Type B pancreatic cell (in vitro differentiated cells): ENCODE data around the gene TXNIP. TPM values are rescaled to one million over a fixed set of nuclear protein-coding genes. Genes with fewer than 3 reads are reported as not detected.

ENCODE experiments used
- DNase-seq: peaks from one replicate; pipeline ENCODE4 v3.0.0; 2021; ENCODE audit warnings: mixed read lengths; ENCODE audit not compliant: unreplicated experiment; ENCODE audit errors: extremely low spot score
- H3K27ac Mint-ChIP-seq: 2 replicates; pipeline ENCODE4 v1.8.0; 2021; ENCODE audit warnings: mild to moderate bottlenecking, mixed read lengths
- H3K27me3 Mint-ChIP-seq: 2 replicates; pipeline ENCODE4 v1.8.0; 2021; ENCODE audit warnings: mixed read lengths
- H3K36me3 Mint-ChIP-seq: 2 replicates; pipeline ENCODE4 v1.8.0; 2021; ENCODE audit warnings: mixed read lengths
- H3K4me1 Mint-ChIP-seq: one replicate; pipeline ENCODE4 v1.8.0; 2021; ENCODE audit warnings: mixed read lengths; ENCODE audit not compliant: unreplicated experiment
- H3K4me3 Mint-ChIP-seq: 2 replicates; pipeline ENCODE4 v1.8.0; 2021; ENCODE audit warnings: mild to moderate bottlenecking, mixed read lengths
- H3K9me3 Mint-ChIP-seq: 2 replicates; pipeline ENCODE4 v1.8.0; 2021; ENCODE audit warnings: mixed read lengths
- total RNA-seq: library from RNA; stranded (reverse); gene quantifications from 2 replicates; pipeline ENCODE4 v1.2.1, GENCODE V29; 2021; ENCODE audit warnings: low replicate concordance
- TF ChIP-seq, protein P1 (sequence below): fragments of 200-600 bp; sonication (generic); conservative IDR thresholded peaks from 2 replicates; pipeline ENCODE4 v1.5.0; 2021; ENCODE audit warnings: antibody characterized with exemption, mild to moderate bottlenecking

TXNIP gene
- total RNA-seq, 1 donor from 2014 or later = 96.7 TPM

DNA sequence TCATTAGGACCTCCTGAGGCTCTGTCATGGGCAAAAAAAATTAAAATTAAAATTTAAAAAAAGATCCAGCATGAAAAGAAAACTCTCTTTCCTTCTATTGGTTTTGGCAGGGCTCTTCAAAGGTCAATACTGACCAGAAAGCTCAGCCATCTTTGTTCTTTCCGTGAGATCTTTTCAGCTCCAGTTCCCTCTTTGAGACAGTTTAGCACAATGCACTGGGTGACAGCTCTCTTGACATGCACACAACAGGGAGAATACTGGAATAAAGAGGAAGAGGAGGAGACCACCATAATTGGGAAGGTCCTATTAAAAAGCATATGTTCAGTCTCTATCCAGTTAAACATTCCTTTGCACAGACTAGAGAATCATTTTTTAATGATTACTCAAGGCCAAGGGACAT is 44.9 kb downstream of the TXNIP start:
- Mint-ChIP-seq H3K27ac (no peak overlapping the region), H3K27me3 (peaks cover 28% of the 10 kb centered on the region), H3K9me3 (no peaks in the 10 kb centered on the region), H3K4me3 (no peak overlapping the region), H3K4me1 (peaks cover 18% of the 10 kb centered on the region), H3K36me3 (no peaks in the 10 kb centered on the region)
- TF ChIP-seq, protein P1, sequence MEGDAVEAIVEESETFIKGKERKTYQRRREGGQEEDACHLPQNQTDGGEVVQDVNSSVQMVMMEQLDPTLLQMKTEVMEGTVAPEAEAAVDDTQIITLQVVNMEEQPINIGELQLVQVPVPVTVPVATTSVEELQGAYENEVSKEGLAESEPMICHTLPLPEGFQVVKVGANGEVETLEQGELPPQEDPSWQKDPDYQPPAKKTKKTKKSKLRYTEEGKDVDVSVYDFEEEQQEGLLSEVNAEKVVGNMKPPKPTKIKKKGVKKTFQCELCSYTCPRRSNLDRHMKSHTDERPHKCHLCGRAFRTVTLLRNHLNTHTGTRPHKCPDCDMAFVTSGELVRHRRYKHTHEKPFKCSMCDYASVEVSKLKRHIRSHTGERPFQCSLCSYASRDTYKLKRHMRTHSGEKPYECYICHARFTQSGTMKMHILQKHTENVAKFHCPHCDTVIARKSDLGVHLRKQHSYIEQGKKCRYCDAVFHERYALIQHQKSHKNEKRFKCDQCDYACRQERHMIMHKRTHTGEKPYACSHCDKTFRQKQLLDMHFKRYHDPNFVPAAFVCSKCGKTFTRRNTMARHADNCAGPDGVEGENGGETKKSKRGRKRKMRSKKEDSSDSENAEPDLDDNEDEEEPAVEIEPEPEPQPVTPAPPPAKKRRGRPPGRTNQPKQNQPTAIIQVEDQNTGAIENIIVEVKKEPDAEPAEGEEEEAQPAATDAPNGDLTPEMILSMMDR = no peak
- no peak for DNase-seq

DNA sequence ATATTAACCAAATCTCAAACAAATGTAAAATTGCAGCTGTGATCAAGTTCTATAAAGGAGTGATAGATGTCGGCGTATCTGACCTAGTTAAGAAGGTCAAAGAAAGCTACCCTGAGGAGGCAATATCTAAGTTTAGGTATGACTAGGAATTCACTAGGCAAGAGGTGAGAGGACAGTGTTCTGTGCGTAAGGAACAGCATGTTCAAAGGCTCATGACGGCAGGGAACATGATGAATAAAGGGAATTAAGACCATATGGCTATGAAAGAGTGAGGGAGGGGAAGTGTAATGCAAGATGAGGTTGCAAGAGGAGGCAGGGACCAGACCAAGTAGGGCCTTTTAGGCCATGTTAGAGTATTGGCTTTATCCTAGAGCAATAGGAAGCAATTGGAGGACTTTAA is 47.2 kb downstream of the TXNIP start:
- Mint-ChIP-seq H3K27me3 (peaks cover 7% of the 10 kb centered on the region), H3K4me1 (peaks cover 6% of the 10 kb centered on the region), H3K27ac (no peak overlapping the region), H3K4me3 (no peak overlapping the region), H3K9me3 (no peaks in the 10 kb centered on the region), H3K36me3 (no peaks in the 10 kb centered on the region)
- TF ChIP-seq, protein P1 = no peak
- DNase-seq = no peak

DNA sequence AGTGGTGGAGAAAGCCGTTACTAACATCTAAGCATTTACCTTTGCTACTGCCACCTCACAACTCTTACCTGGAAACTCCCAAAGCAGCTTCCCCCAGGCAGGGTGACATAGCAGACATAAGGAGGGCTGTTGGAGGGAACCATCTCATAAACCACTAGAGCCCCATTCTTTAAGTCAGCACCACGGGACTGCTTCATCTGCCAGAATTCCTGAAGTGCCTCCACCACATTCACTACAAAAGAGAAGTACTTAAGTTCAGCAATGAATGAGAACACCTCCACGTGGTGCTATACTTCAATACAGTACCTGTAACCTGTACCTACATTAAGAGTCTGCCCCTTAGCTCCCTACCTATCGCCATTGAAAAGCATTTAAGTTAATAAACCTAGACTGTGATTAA is 48.8 kb downstream of the TXNIP start:
- Mint-ChIP-seq H3K27me3 (no peaks in the 10 kb centered on the region), H3K9me3 (no peaks in the 10 kb centered on the region), H3K4me3 (no peak overlapping the region), H3K4me1 (peaks cover 4% of the 10 kb centered on the region), H3K27ac (no peak overlapping the region), H3K36me3 (no peaks in the 10 kb centered on the region)
- TF ChIP-seq, protein P1 = no peak
- no peak for DNase-seq

DNA sequence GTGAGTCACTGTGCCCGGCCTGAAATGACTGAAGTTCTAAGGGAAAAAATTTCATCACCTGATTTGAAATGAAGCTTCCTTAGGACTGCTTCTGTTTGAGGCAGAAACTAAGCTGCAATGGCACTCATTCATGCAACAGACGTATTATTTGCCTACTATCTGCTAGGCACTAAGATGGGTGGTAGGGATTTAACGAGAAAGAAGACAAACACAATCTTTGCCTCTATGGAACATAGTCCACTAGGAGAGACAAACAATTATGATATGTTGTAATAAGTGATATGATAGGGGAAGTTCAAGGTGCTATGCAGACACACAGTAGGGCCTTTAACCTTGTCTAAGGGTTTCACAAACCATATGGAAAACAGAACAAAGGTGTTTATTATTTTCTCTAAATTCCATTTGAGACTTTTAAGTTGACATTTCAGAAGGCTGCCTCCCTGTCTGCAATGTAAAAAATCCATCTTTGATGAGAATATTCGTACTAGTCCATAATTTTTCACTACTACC is 49.8 kb downstream of the TXNIP start:
- Mint-ChIP-seq H3K9me3 (no peaks in the 10 kb centered on the region), H3K27ac (no peak overlapping the region), H3K4me1 (peaks cover 4% of the 10 kb centered on the region), H3K36me3 (no peaks in the 10 kb centered on the region), H3K4me3 (no peak overlapping the region), H3K27me3 (no peaks in the 10 kb centered on the region)
- DNase-seq = no peak
- TF ChIP-seq, protein P1 = no peak

DNA sequence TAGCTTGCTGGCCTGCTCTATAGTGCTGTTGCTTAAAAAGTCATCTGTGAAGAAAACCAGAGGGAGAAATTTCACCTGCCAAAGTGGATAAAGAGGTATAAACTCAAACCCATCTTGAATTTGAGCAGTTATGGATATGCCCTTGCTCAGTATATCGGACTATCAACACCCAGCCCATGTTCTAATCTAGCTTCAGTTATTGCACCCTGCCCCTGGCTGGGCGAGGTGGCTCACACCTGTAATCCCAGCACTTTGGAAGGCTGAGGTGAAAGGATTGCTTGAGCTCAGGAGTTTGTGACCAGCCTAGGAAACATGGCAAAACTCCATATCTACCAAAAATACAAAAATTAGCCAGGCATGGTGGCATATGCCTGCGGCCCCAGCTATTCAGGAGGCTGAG is 51.8 kb downstream of the TXNIP start:
- Mint-ChIP-seq H3K9me3 (no peaks in the 10 kb centered on the region), H3K4me1 (peaks cover 4% of the 10 kb centered on the region), H3K36me3 (no peaks in the 10 kb centered on the region), H3K27ac (no peak overlapping the region), H3K4me3 (no peak overlapping the region), H3K27me3 (no peaks in the 10 kb centered on the region)
- TF ChIP-seq, protein P1 = no peak
- no peak for DNase-seq

DNA sequence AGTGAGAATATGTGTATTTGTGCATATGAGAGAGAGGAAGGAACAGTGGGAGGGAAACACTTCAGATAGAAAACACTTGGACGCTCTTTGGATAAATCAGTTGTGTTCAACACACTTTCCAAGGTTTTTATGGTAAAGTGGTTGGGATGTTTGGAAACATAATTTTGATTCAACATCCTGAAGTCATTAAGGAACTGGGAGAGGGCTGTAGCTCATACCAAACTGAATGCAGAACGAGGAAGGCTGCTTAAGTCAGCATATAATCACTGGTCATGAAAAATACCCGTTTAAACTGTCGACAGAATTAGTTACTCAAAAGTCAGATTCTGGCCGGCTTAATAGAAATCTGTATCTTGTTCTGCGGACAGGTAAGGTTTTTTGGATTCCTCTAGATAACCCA is 53.5 kb downstream of the TXNIP start:
- no peak for DNase-seq
- Mint-ChIP-seq H3K9me3 (no peaks in the 10 kb centered on the region), H3K36me3 (no peaks in the 10 kb centered on the region), H3K27me3 (no peaks in the 10 kb centered on the region), H3K27ac (no peak overlapping the region), H3K4me1 (no peaks in the 10 kb centered on the region), H3K4me3 (no peak overlapping the region)
- TF ChIP-seq, protein P1 = no peak
